Liver (tissue), 9 donors: Measurements from ENCODE around the gene PPP1R13B. TPM values are rescaled to one million over a fixed set of nuclear protein-coding genes. Genes with fewer than 3 reads are reported as not detected.

Experiments
- DNase-seq: peaks from one replicate; pipeline ENCODE4 v3.0.0-alpha.2; 2017; ENCODE audit warnings: low spot score
- H3K27ac ChIP-seq, 2 donors: one replicate each; pipeline ENCODE4 v1.7.0; 2013; ENCODE audit warnings: inconsistent platforms in 2 of 2, low read length in 2 of 2, control low read depth in 1 of 2, low read depth in 1 of 2, mild to moderate bottlenecking in 1 of 2
- H3K27me3 ChIP-seq, 4 donors: one replicate each; pipeline versions ENCODE4 v1.6.1 to v1.7.0; 2013; ENCODE audit warnings: low read length in 3 of 4, inconsistent platforms in 1 of 4, mild to moderate bottlenecking in 1 of 4, moderate library complexity in 1 of 4; ENCODE audit not compliant: control insufficient read depth in 4 of 4, insufficient read depth in 4 of 4
- H3K36me3 ChIP-seq, 4 donors: one replicate each; pipeline versions ENCODE4 v1.6.1 to v1.7.0; 2013; ENCODE audit warnings: low read length in 3 of 4, mild to moderate bottlenecking in 3 of 4, low read depth in 1 of 4, moderate library complexity in 1 of 4; ENCODE audit not compliant: control insufficient read depth in 4 of 4, insufficient read depth in 3 of 4
- H3K4me1 ChIP-seq, 4 donors: one replicate each; pipeline versions ENCODE4 v1.6.1 to v1.7.0; 2013; ENCODE audit warnings: low read length in 3 of 4, mild to moderate bottlenecking in 3 of 4, moderate library complexity in 1 of 4; ENCODE audit not compliant: control insufficient read depth in 4 of 4, insufficient read depth in 4 of 4
- H3K4me3 ChIP-seq, 3 donors: one replicate each; pipeline versions ENCODE4 v1.6.1 to v1.7.0; 2013; ENCODE audit warnings: low read length in 3 of 3, control low read depth in 1 of 3, low read depth in 1 of 3, mild to moderate bottlenecking in 1 of 3
- H3K9ac ChIP-seq, 2 donors: one replicate each; pipeline ENCODE4 v1.7.0; 2013; ENCODE audit warnings: low read length in 2 of 2, mild to moderate bottlenecking in 2 of 2, moderate library complexity in 2 of 2, control low read depth in 1 of 2, low read depth in 1 of 2
- H3K9me3 ChIP-seq, 4 donors: one replicate each; pipeline versions ENCODE4 v1.6.1 to v1.7.0; 2013; ENCODE audit warnings: low read length in 3 of 4; ENCODE audit not compliant: control insufficient read depth in 4 of 4
- CTCF ChIP-seq: fragments of 150-350 bp; IDR thresholded peaks from 2 replicates; pipeline ENCODE4 v1.5.1; 2017; ENCODE audit warnings: improper control_type of control experiment, low read depth, low read length; ENCODE audit not compliant: missing input control
- EGR1 ChIP-seq, 2 donors: IDR thresholded peaks; 2 replicates each; pipeline ENCODE4 v1.6.1; 2016 to 2018; ENCODE audit warnings: antibody characterized with exemption in 2 of 2, low read depth in 2 of 2
- FOXA1 ChIP-seq: IDR thresholded peaks from 2 replicates; pipeline ENCODE4 v1.6.1; 2016; ENCODE audit warnings: antibody characterized with exemption
- FOXA2 ChIP-seq: IDR thresholded peaks from 2 replicates; pipeline ENCODE4 v1.6.1; 2016; ENCODE audit warnings: antibody characterized with exemption
- HNF4A ChIP-seq, 2 donors: conservative IDR thresholded peaks; 2 replicates each; pipeline ENCODE4 v1.6.1; 2016; ENCODE audit warnings: antibody characterized with exemption in 2 of 2, mild to moderate bottlenecking in 2 of 2
- MAX ChIP-seq: IDR thresholded peaks from 2 replicates; pipeline ENCODE4 v1.6.1; 2016; ENCODE audit warnings: antibody characterized with exemption
- NR2F2 ChIP-seq: IDR thresholded peaks from 2 replicates; pipeline ENCODE4 v1.6.1; 2016; ENCODE audit warnings: antibody characterized with exemption
- RAD21 ChIP-seq, 2 donors: IDR thresholded peaks; 2 replicates each; pipeline ENCODE4 v1.6.1; 2016; ENCODE audit warnings: antibody characterized with exemption in 2 of 2, mild to moderate bottlenecking in 2 of 2
- RXRA ChIP-seq, 2 donors: IDR thresholded peaks; 2 replicates each; pipeline ENCODE4 v1.6.1; 2017 to 2018; ENCODE audit warnings: antibody characterized with exemption in 2 of 2, mild to moderate bottlenecking in 1 of 2
- TAF1 ChIP-seq: conservative IDR thresholded peaks from 2 replicates; pipeline ENCODE4 v1.6.1; 2016; ENCODE audit warnings: antibody characterized with exemption, mild to moderate bottlenecking
- YY1 ChIP-seq: IDR thresholded peaks from 2 replicates; pipeline ENCODE4 v1.6.1; 2016; ENCODE audit warnings: antibody characterized with exemption, mild to moderate bottlenecking
- ZBTB33 ChIP-seq: IDR thresholded peaks from 2 replicates; pipeline ENCODE4 v1.6.1; 2016; ENCODE audit warnings: antibody characterized with exemption
- WGBS: extraction: QIAGEN DNeasy Blood & Tissue Kit; methylation state at CpG from one replicate; pipeline ENCODE4 v1.1.7; 2013; 5-methylcytosine and 5-hydroxymethylcytosine counted together
- polyA plus RNA-seq, 2 donors: library from polyadenylated mRNA; stranded (reverse) in 1 of 2; unstranded in 1 of 2; fragments of 200-250 nt in 1 of 2; fragments of >200 nt in 1 of 2; fragmentation: Nextera tagmentation in 1 of 2; extraction: Ambion mirVana in 1 of 2; gene quantifications; one replicate each; pipeline versions ENCODE4 v1.2.1 to v1.2.3, GENCODE V29; 2013 to 2015
- total RNA-seq, 2 donors: library from RNA; depleted of rRNA; stranded (reverse); fragments of >200 nt; gene quantifications; one replicate each; pipeline ENCODE4 v1.2.3, GENCODE V29; 2014
- donor health status: healthy.
- donor health status: healthy.
- donor health status: healthy.
- donor health status: healthy.
- donor health status: healthy.

Gene PPP1R13B
- total and polyA plus RNA-seq, 4 donors: 3.2 to 15.1 (median 5.1) TPM

- H3K9me3 ChIP-seq: no peaks in the 10 kb centered on the region
- TF ChIP-seq RXRA (IDR thresholded peaks at IDR 0.05) (no peak), HNF4A (conservative IDR thresholded peaks at IDR 0.05) (no peak), CTCF (no peak), FOXA2 (no peak), TAF1 (no peak)
- 89% methylated on average over 5 of the region's 5 CpGs for WGBS
- no peak overlapping the region for H3K27ac ChIP-seq
- no peaks in the 10 kb centered on the region for H3K27me3 ChIP-seq
- DNase-seq: no peak
- peaks cover 2 to 37% (median 14%) of the 10 kb centered on the region in 4 donors for H3K4me1 ChIP-seq
- H3K9ac ChIP-seq: no peak overlapping the region
- H3K4me3 ChIP-seq: no peak overlapping the region
- H3K36me3 ChIP-seq: peaks cover 0 to 12% (median 3%) of the 10 kb centered on the region in 4 donors
Observed at GRCh38 chr14:103702095-103702494, 145.3 kb downstream of the PPP1R13B start.

GRCh38 chr14:103700753-103701490, 146.5 kb downstream of the PPP1R13B start:
- no peak for DNase-seq
- no peak overlapping the region for H3K4me3 ChIP-seq
- TF ChIP-seq TAF1 (no peak), RAD21 (IDR thresholded peaks at IDR 0.05) (no peak), RXRA (IDR thresholded peaks at IDR 0.05) (peak in 1 of 2 donors; percentile 23), FOXA1 (no peak), EGR1 (IDR thresholded peaks at IDR 0.05; ENCODE audit: low read depth in 2 of 2) (no peak), YY1 (no peak)
- no peaks in the 10 kb centered on the region for H3K27me3 ChIP-seq
- no peak overlapping the region for H3K9ac ChIP-seq
- no peaks in the 10 kb centered on the region for H3K9me3 ChIP-seq
- 60% methylated on average over 21 of the region's 21 CpGs for WGBS
- peaks cover 0 to 12% (median 3%) of the 10 kb centered on the region in 4 donors for H3K36me3 ChIP-seq
- H3K27ac ChIP-seq: peak overlapping the region; percentile 39 to 42
- H3K4me1 ChIP-seq: peaks cover 2 to 34% (median 14%) of the 10 kb centered on the region in 4 donors

- Histone ChIP-seq H3K9me3 (no peaks in the 10 kb centered on the region), H3K36me3 (peaks cover 0 to 12% (median 3%) of the 10 kb centered on the region in 4 donors), H3K9ac (no peak overlapping the region), H3K27me3 (no peaks in the 10 kb centered on the region), H3K4me1 (peaks cover 3 to 30% (median 13%) of the 10 kb centered on the region in 4 donors), H3K4me3 (no peak overlapping the region), H3K27ac (peak overlapping the region; percentile 39 to 42)
- WGBS: 65% methylated on average over 25 of the region's 25 CpGs
- no peak for DNase-seq
- TF ChIP-seq FOXA1 (no peak), RXRA (IDR thresholded peaks at IDR 0.05) (peak in 1 of 2 donors; percentile 38), NR2F2 (no peak), MAX (no peak), ZBTB33 (no peak), HNF4A (conservative IDR thresholded peaks at IDR 0.05) (peak in 1 of 2 donors; percentile 74)
Observed at GRCh38 chr14:103699901-103700752, 147.2 kb downstream of the PPP1R13B start.
